ENCODE data around the gene SFXN2.
"Not testable (repeated sequence)": the region's sequence is repeated elsewhere in the genome, so short reads cannot be mapped to it uniquely, and the experiment has no call there.

SFXN2 gene

GRCh38 chr10:102758240-102758932 lies 44.0 kb downstream of the SFXN2 start:
- H3K4me1 ChIP-seq = peaks cover 3% of the 10 kb centered on the region; the same call in 1 of the 2 replicates
- H3K9me3 ChIP-seq = no peaks in the 10 kb centered on the region
- no peaks in the 10 kb centered on the region for H3K36me3 ChIP-seq
- H3K27me3 ChIP-seq = no peaks in the 10 kb centered on the region
- no peak overlapping the region for H3K4me3 ChIP-seq (ENCODE audit: low read depth, low read length)
- TF ChIP-seq, protein P1, sequence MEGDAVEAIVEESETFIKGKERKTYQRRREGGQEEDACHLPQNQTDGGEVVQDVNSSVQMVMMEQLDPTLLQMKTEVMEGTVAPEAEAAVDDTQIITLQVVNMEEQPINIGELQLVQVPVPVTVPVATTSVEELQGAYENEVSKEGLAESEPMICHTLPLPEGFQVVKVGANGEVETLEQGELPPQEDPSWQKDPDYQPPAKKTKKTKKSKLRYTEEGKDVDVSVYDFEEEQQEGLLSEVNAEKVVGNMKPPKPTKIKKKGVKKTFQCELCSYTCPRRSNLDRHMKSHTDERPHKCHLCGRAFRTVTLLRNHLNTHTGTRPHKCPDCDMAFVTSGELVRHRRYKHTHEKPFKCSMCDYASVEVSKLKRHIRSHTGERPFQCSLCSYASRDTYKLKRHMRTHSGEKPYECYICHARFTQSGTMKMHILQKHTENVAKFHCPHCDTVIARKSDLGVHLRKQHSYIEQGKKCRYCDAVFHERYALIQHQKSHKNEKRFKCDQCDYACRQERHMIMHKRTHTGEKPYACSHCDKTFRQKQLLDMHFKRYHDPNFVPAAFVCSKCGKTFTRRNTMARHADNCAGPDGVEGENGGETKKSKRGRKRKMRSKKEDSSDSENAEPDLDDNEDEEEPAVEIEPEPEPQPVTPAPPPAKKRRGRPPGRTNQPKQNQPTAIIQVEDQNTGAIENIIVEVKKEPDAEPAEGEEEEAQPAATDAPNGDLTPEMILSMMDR (IDR thresholded peaks at IDR 0.05; ENCODE audit: low read depth, low read length) = no peak
- DNase-seq = no peak

DNA sequence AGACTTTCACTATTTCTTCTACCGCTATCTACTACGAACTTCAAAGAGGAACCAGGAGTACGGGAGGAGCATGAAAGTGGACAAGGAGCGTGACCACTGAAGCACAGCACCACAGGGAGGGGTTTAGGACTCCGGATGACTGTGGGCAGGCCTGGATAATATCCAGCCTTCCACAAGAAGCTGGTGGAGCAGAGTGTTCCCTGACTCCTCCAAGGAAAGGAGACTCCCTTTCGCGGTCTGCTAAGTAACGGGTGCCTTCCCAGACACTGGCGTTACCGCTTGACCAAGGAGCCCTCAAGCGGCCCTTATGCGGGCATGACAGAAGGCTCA lies 44.5 kb downstream of the SFXN2 start:
- DNase-seq; H3K36me3 ChIP-seq; H3K4me1 ChIP-seq; H3K4me3 ChIP-seq (ENCODE audit: low read depth, low read length); H3K9me3 ChIP-seq; H3K27me3 ChIP-seq: not testable (repeated sequence)

DNA sequence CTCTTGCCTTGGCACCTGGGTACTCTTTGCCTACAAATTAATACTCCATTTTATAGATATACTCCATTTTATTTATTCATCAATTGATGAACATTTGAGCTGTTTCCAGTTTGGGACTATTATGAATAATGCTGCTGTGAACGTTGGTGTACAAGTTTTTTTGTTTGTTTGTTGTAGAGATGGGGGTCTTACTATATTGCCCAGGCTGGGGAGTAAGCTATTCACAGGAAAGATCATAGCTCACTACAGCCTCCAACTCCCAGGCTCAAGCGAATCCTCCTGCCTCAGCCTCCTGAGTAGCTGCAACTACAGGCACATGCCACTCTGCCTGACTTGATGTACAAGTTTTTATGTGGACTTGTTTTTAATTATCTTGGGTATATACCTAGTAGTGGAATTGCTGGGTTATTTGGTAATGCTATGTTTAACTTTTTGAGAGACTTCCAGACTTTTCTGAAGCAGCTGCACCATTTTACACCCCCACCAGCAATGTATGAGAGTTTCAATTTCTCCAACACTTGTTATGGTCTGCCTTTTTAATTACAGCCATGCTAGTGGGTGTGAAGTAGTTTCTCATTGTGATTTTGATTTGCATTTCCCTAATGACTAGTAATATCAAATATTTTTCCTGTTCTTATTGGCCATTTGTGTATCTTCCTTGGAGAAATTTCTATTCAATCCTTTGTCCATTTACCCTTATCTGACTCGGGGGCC lies 45.2 kb downstream of the SFXN2 start:
- Histone ChIP-seq H3K27me3 (no peaks in the 10 kb centered on the region), H3K36me3 (no peaks in the 10 kb centered on the region), H3K4me3 (ENCODE audit: low read depth, low read length) (no peak overlapping the region), H3K4me1 (peaks cover 3% of the 10 kb centered on the region; the same call in 1 of the 2 replicates), H3K9me3 (no peaks in the 10 kb centered on the region)
- DNase-seq = no peak
- TF ChIP-seq, protein P1 (IDR thresholded peaks at IDR 0.05; ENCODE audit: low read depth, low read length) = no peak

- TF ChIP-seq, protein P1 (IDR thresholded peaks at IDR 0.05; ENCODE audit: low read depth, low read length) = no peak
- Histone ChIP-seq H3K9me3 (no peaks in the 10 kb centered on the region), H3K27me3 (no peaks in the 10 kb centered on the region), H3K4me3 (ENCODE audit: low read depth, low read length) (no peak overlapping the region), H3K4me1 (peaks cover 3% of the 10 kb centered on the region; the same call in 1 of the 2 replicates), H3K36me3 (no peaks in the 10 kb centered on the region)
- DNase-seq = no peak
Measured at GRCh38 chr10:102761981-102762380, 47.5 kb downstream of the SFXN2 start.

GRCh38 chr10:102762401-102763015 lies 48.1 kb downstream of the SFXN2 start:
- Histone ChIP-seq H3K27me3 (no peaks in the 10 kb centered on the region), H3K36me3 (no peaks in the 10 kb centered on the region), H3K4me1 (peaks cover 3% of the 10 kb centered on the region; the same call in 1 of the 2 replicates), H3K9me3 (no peaks in the 10 kb centered on the region), H3K4me3 (ENCODE audit: low read depth, low read length) (no peak overlapping the region)
- DNase-seq = no peak
- TF ChIP-seq, protein P1 (IDR thresholded peaks at IDR 0.05; ENCODE audit: low read depth, low read length) = no peak

- Histone ChIP-seq H3K27me3 (no peaks in the 10 kb centered on the region), H3K4me1 (peaks cover 3% of the 10 kb centered on the region; the same call in 1 of the 2 replicates), H3K36me3 (no peaks in the 10 kb centered on the region), H3K9me3 (no peaks in the 10 kb centered on the region), H3K4me3 (ENCODE audit: low read depth, low read length) (no peak overlapping the region)
- no peak for DNase-seq
- TF ChIP-seq, protein P1 (IDR thresholded peaks at IDR 0.05; ENCODE audit: low read depth, low read length) = no peak
Measured at GRCh38 chr10:102763037-102763607, 48.7 kb downstream of the SFXN2 start.

Measured in BE2C (cell line).